Measurements from ENCODE around the gene TNFRSF18. TPM values are rescaled to one million over a fixed set of nuclear protein-coding genes. Genes with fewer than 3 reads are reported as not detected.

The TNFRSF18 gene
- total RNA-seq, 1 experiment from 2014 or later: 0.83 TPM

DNA sequence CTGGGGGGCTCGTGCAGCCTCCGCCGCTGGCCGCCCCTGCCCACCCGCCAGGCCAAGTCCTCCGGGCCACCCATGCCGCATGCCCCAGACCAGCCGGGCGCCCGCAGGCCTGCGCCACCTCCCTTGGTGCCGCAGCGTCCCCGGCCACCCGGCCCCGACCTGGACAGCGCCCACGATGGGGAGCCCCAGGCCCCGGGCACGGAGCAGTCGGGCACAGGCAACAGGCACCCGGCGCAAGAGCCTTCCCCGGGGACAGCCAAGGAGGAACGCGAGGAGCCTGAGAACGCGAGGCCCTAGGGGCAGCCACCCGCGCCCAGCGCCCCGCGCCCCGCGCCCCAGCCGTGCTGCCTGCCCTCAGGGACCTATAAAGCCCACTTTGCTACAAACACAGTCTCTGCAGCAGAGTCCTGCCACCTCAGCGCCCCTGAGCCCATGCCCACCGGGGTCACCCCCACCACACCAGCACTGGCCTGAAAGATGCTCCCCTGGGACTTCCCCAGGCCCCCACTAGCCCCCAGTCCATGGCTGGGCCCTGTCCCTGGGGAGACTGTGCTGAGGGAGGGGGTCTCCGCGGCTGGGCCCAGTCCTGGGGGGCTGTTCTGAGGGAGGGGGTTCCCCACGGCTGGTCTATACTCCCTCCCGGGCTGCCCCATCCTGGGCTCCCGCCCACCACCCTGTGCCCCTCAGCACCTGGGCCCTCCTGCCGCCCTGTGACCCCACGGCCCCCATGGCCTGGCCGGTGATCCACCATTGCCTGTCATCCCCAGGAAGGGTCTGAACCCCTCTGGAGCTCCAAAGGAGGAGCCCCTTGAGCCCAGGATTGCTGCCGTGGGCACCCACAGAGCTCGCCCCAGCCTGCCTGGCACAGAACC, 8.6 kb downstream of the TNFRSF18 start:
- Mint-ChIP-seq H3K4me3 (no peak overlapping the region), H3K9me3 (peaks cover 19% of the 10 kb centered on the region), H3K27ac (no peak overlapping the region), H3K27me3 (ENCODE audit: low read depth) (peaks cover 19% of the 10 kb centered on the region), H3K4me1 (peaks cover 3% of the 10 kb centered on the region; the same call in 1 of the 2 replicates), H3K36me3 (peaks cover 10% of the 10 kb centered on the region)
- ChIA-PET POLR2A (no interaction called here), CTCF (no interaction called here)
- DNase-seq (ENCODE audit: low spot score) (peak; percentile 10), ATAC-seq (no peak)
- TF ChIP-seq, protein P1, sequence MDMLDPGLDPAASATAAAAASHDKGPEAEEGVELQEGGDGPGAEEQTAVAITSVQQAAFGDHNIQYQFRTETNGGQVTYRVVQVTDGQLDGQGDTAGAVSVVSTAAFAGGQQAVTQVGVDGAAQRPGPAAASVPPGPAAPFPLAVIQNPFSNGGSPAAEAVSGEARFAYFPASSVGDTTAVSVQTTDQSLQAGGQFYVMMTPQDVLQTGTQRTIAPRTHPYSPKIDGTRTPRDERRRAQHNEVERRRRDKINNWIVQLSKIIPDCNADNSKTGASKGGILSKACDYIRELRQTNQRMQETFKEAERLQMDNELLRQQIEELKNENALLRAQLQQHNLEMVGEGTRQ (CRISPR knock-in tag; IDR thresholded peaks at IDR 0.05): no peak
- TF ChIP-seq TEAD1 (CRISPR knock-in tag; IDR thresholded peaks at IDR 0.05) (no peak), SMAD3 (CRISPR knock-in tag; IDR thresholded peaks at IDR 0.05; ENCODE audit: borderline replicate concordance) (no peak), ZNF416 (CRISPR knock-in tag; IDR thresholded peaks at IDR 0.05) (no peak), FOXK1 (CRISPR knock-in tag; IDR thresholded peaks at IDR 0.05) (no peak)
- TF ChIP-seq, protein P2, sequence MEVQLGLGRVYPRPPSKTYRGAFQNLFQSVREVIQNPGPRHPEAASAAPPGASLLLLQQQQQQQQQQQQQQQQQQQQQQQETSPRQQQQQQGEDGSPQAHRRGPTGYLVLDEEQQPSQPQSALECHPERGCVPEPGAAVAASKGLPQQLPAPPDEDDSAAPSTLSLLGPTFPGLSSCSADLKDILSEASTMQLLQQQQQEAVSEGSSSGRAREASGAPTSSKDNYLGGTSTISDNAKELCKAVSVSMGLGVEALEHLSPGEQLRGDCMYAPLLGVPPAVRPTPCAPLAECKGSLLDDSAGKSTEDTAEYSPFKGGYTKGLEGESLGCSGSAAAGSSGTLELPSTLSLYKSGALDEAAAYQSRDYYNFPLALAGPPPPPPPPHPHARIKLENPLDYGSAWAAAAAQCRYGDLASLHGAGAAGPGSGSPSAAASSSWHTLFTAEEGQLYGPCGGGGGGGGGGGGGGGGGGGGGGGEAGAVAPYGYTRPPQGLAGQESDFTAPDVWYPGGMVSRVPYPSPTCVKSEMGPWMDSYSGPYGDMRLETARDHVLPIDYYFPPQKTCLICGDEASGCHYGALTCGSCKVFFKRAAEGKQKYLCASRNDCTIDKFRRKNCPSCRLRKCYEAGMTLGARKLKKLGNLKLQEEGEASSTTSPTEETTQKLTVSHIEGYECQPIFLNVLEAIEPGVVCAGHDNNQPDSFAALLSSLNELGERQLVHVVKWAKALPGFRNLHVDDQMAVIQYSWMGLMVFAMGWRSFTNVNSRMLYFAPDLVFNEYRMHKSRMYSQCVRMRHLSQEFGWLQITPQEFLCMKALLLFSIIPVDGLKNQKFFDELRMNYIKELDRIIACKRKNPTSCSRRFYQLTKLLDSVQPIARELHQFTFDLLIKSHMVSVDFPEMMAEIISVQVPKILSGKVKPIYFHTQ (CRISPR knock-in tag; IDR thresholded peaks at IDR 0.05): no peak
- TF ChIP-seq, protein P3, sequence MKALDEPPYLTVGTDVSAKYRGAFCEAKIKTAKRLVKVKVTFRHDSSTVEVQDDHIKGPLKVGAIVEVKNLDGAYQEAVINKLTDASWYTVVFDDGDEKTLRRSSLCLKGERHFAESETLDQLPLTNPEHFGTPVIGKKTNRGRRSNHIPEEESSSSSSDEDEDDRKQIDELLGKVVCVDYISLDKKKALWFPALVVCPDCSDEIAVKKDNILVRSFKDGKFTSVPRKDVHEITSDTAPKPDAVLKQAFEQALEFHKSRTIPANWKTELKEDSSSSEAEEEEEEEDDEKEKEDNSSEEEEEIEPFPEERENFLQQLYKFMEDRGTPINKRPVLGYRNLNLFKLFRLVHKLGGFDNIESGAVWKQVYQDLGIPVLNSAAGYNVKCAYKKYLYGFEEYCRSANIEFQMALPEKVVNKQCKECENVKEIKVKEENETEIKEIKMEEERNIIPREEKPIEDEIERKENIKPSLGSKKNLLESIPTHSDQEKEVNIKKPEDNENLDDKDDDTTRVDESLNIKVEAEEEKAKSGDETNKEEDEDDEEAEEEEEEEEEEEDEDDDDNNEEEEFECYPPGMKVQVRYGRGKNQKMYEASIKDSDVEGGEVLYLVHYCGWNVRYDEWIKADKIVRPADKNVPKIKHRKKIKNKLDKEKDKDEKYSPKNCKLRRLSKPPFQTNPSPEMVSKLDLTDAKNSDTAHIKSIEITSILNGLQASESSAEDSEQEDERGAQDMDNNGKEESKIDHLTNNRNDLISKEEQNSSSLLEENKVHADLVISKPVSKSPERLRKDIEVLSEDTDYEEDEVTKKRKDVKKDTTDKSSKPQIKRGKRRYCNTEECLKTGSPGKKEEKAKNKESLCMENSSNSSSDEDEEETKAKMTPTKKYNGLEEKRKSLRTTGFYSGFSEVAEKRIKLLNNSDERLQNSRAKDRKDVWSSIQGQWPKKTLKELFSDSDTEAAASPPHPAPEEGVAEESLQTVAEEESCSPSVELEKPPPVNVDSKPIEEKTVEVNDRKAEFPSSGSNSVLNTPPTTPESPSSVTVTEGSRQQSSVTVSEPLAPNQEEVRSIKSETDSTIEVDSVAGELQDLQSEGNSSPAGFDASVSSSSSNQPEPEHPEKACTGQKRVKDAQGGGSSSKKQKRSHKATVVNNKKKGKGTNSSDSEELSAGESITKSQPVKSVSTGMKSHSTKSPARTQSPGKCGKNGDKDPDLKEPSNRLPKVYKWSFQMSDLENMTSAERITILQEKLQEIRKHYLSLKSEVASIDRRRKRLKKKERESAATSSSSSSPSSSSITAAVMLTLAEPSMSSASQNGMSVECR (CRISPR knock-in tag; IDR thresholded peaks at IDR 0.05; ENCODE audit: borderline replicate concordance): no peak
- TF ChIP-seq, protein P4, sequence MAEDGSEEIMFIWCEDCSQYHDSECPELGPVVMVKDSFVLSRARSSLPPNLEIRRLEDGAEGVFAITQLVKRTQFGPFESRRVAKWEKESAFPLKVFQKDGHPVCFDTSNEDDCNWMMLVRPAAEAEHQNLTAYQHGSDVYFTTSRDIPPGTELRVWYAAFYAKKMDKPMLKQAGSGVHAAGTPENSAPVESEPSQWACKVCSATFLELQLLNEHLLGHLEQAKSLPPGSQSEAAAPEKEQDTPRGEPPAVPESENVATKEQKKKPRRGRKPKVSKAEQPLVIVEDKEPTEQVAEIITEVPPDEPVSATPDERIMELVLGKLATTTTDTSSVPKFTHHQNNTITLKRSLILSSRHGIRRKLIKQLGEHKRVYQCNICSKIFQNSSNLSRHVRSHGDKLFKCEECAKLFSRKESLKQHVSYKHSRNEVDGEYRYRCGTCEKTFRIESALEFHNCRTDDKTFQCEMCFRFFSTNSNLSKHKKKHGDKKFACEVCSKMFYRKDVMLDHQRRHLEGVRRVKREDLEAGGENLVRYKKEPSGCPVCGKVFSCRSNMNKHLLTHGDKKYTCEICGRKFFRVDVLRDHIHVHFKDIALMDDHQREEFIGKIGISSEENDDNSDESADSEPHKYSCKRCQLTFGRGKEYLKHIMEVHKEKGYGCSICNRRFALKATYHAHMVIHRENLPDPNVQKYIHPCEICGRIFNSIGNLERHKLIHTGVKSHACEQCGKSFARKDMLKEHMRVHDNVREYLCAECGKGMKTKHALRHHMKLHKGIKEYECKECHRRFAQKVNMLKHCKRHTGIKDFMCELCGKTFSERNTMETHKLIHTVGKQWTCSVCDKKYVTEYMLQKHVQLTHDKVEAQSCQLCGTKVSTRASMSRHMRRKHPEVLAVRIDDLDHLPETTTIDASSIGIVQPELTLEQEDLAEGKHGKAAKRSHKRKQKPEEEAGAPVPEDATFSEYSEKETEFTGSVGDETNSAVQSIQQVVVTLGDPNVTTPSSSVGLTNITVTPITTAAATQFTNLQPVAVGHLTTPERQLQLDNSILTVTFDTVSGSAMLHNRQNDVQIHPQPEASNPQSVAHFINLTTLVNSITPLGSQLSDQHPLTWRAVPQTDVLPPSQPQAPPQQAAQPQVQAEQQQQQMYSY (CRISPR knock-in tag; IDR thresholded peaks at IDR 0.05): no peak

DNA sequence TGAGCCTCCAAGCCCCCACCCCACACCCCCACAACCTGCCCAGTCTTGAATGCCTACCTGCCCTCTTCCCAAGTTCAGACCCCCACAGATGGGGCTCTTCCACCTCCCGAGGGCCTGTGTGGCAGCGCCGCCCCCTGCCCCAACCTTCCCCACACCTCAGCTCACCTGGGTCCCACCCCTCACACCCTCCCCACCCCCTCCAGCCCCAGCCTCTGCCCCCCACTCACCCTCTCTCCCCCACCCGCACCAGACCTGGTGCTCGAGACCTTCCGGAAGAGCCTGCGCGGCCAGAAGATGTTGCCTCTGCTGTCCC, 9.2 kb downstream of the TNFRSF18 start:
- POLR2A ChIA-PET: no interaction called here
- ATAC-seq (no peak), DNase-seq (ENCODE audit: low spot score) (no peak)
- Mint-ChIP-seq H3K4me1 (peaks cover 3% of the 10 kb centered on the region; the same call in 1 of the 2 replicates), H3K27me3 (ENCODE audit: low read depth) (peaks cover 19% of the 10 kb centered on the region), H3K9me3 (peaks cover 22% of the 10 kb centered on the region), H3K36me3 (peaks cover 11% of the 10 kb centered on the region), H3K27ac (no peak overlapping the region), H3K4me3 (no peak overlapping the region)
- CTCF ChIA-PET: no interaction called here
- TF ChIP-seq ZNF232 (CRISPR knock-in tag; IDR thresholded peaks at IDR 0.05): no peak
- no peak for TF ChIP-seq ETV6 (CRISPR knock-in tag; IDR thresholded peaks at IDR 0.05)
- TF ChIP-seq GRHL2 (CRISPR knock-in tag; IDR thresholded peaks at IDR 0.05; ENCODE audit: insufficient replicate concordance, severe bottlenecking): no peak
- no peak for TF ChIP-seq ZNF671 (CRISPR knock-in tag; IDR thresholded peaks at IDR 0.05)
- TF ChIP-seq, protein P5, sequence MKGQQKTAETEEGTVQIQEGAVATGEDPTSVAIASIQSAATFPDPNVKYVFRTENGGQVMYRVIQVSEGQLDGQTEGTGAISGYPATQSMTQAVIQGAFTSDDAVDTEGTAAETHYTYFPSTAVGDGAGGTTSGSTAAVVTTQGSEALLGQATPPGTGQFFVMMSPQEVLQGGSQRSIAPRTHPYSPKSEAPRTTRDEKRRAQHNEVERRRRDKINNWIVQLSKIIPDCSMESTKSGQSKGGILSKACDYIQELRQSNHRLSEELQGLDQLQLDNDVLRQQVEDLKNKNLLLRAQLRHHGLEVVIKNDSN (CRISPR knock-in tag; IDR thresholded peaks at IDR 0.05): no peak
- TF ChIP-seq, protein P6, sequence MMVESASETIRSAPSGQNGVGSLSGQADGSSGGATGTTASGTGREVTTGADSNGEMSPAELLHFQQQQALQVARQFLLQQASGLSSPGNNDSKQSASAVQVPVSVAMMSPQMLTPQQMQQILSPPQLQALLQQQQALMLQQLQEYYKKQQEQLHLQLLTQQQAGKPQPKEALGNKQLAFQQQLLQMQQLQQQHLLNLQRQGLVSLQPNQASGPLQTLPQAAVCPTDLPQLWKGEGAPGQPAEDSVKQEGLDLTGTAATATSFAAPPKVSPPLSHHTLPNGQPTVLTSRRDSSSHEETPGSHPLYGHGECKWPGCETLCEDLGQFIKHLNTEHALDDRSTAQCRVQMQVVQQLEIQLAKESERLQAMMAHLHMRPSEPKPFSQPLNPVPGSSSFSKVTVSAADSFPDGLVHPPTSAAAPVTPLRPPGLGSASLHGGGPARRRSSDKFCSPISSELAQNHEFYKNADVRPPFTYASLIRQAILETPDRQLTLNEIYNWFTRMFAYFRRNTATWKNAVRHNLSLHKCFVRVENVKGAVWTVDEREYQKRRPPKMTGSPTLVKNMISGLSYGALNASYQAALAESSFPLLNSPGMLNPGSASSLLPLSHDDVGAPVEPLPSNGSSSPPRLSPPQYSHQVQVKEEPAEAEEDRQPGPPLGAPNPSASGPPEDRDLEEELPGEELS (CRISPR knock-in tag; IDR thresholded peaks at IDR 0.05): no peak
- no peak for TF ChIP-seq NR2C2 (CRISPR knock-in tag; IDR thresholded peaks at IDR 0.05)
- TF ChIP-seq, protein P4 (CRISPR knock-in tag; IDR thresholded peaks at IDR 0.05): no peak
